Measurements from ENCODE around the gene ATXN1. TPM values are rescaled to one million over a fixed set of nuclear protein-coding genes. Genes with fewer than 3 reads are reported as not detected.
"Not testable (repeated sequence)": the region's sequence is repeated elsewhere in the genome, so short reads cannot be mapped to it uniquely, and the experiment has no call there.

The ATXN1 gene
- total RNA-seq, 1 donor from 2014 or later: 33.7 TPM

- no peaks in the 10 kb centered on the region for H3K9me3 Mint-ChIP-seq
- no peak for DNase-seq (ENCODE audit: extremely low spot score, unreplicated experiment)
- no peaks in the 10 kb centered on the region for H3K4me1 Mint-ChIP-seq (ENCODE audit: unreplicated experiment)
- H3K27ac Mint-ChIP-seq: no peak overlapping the region
- no peaks in the 10 kb centered on the region for H3K36me3 Mint-ChIP-seq
- peaks cover 4% of the 10 kb centered on the region for H3K27me3 Mint-ChIP-seq
- no peak overlapping the region for H3K4me3 Mint-ChIP-seq
- no peak for TF ChIP-seq CTCF (conservative IDR thresholded peaks at IDR 0.05)
Observed at GRCh38 chr6:16264785-16265184, 496.5 kb downstream of the ATXN1 start.

- not testable (repeated sequence) for H3K4me3 Mint-ChIP-seq; H3K4me1 Mint-ChIP-seq (ENCODE audit: unreplicated experiment); H3K9me3 Mint-ChIP-seq; DNase-seq (ENCODE audit: extremely low spot score, unreplicated experiment); H3K27ac Mint-ChIP-seq; H3K27me3 Mint-ChIP-seq; H3K36me3 Mint-ChIP-seq
Observed at GRCh38 chr6:16263464-16264099, 497.7 kb downstream of the ATXN1 start.

- not testable (repeated sequence) for H3K27ac Mint-ChIP-seq; H3K4me3 Mint-ChIP-seq; H3K27me3 Mint-ChIP-seq; H3K36me3 Mint-ChIP-seq; DNase-seq (ENCODE audit: extremely low spot score, unreplicated experiment); H3K9me3 Mint-ChIP-seq
- H3K4me1 Mint-ChIP-seq (ENCODE audit: unreplicated experiment): peaks cover 17% of the 10 kb centered on the region
Observed at GRCh38 chr6:16262773-16263172, 498.5 kb downstream of the ATXN1 start.

GRCh38 chr6:16260602-16261001 lies 500.7 kb downstream of the ATXN1 start:
- not testable (repeated sequence) for H3K4me3 Mint-ChIP-seq; H3K27ac Mint-ChIP-seq; H3K9me3 Mint-ChIP-seq; DNase-seq (ENCODE audit: extremely low spot score, unreplicated experiment); H3K27me3 Mint-ChIP-seq; H3K36me3 Mint-ChIP-seq
- peaks cover 17% of the 10 kb centered on the region for H3K4me1 Mint-ChIP-seq (ENCODE audit: unreplicated experiment)

GRCh38 chr6:16259604-16260003 lies 501.7 kb downstream of the ATXN1 start:
- not testable (repeated sequence) for H3K9me3 Mint-ChIP-seq

GRCh38 chr6:16258709-16259075 lies 502.6 kb downstream of the ATXN1 start:
- Mint-ChIP-seq H3K4me1 (ENCODE audit: unreplicated experiment) (peaks cover 17% of the 10 kb centered on the region), H3K4me3 (no peak overlapping the region), H3K27ac (no peak overlapping the region), H3K9me3 (no peaks in the 10 kb centered on the region), H3K36me3 (no peaks in the 10 kb centered on the region), H3K27me3 (peaks cover 5% of the 10 kb centered on the region)
- DNase-seq (ENCODE audit: extremely low spot score, unreplicated experiment): no peak
- no peak for TF ChIP-seq CTCF (conservative IDR thresholded peaks at IDR 0.05)

More at GRCh38 chr6:16259604-16260003, 501.7 kb downstream of the ATXN1 start:
- H3K4me3 Mint-ChIP-seq; DNase-seq (ENCODE audit: extremely low spot score, unreplicated experiment); H3K27ac Mint-ChIP-seq; H3K27me3 Mint-ChIP-seq; H3K36me3 Mint-ChIP-seq: not testable (repeated sequence)
- H3K4me1 Mint-ChIP-seq (ENCODE audit: unreplicated experiment): peaks cover 17% of the 10 kb centered on the region

- TF ChIP-seq CTCF (conservative IDR thresholded peaks at IDR 0.05): no peak
- no peaks in the 10 kb centered on the region for H3K36me3 Mint-ChIP-seq
- no peak for DNase-seq (ENCODE audit: extremely low spot score, unreplicated experiment)
- H3K9me3 Mint-ChIP-seq: no peaks in the 10 kb centered on the region
- H3K27ac Mint-ChIP-seq: peak overlapping the region; percentile 44
- peaks cover 5% of the 10 kb centered on the region for H3K27me3 Mint-ChIP-seq
- peaks cover 17% of the 10 kb centered on the region for H3K4me1 Mint-ChIP-seq (ENCODE audit: unreplicated experiment)
- H3K4me3 Mint-ChIP-seq: no peak overlapping the region
Observed at GRCh38 chr6:16257999-16258708, 503.1 kb downstream of the ATXN1 start.
